DMS153 treated with DMSO at 0.1 percent for 48 hours (cell line): Measurements from ENCODE around the gene MACF1.

Source experiments
- DNase-seq: peaks from one replicate; lab custom pipeline; 2025; ENCODE audit not compliant: unreplicated experiment; lab: John Stamatoyannopoulos, UW

Gene MACF1

GRCh38 chr1:39526466-39527189, 322.1 kb downstream of the MACF1 start:
- DNase-seq = no peak

- peak; percentile 77 for DNase-seq
Measured at GRCh38 chr1:39527190-39527579, 322.7 kb downstream of the MACF1 start.

- no peak for DNase-seq
Measured at GRCh38 chr1:39528082-39528481, 323.6 kb downstream of the MACF1 start.

GRCh38 chr1:39529901-39530535, 325.5 kb downstream of the MACF1 start:
- no peak for DNase-seq

GRCh38 chr1:39531526-39531925, 327.0 kb downstream of the MACF1 start:
- DNase-seq = no peak

- no peak for DNase-seq
Measured at GRCh38 chr1:39533442-39533841, 328.9 kb downstream of the MACF1 start.
